ENCODE measurements around the gene FOXP1.

Gene FOXP1

DNA sequence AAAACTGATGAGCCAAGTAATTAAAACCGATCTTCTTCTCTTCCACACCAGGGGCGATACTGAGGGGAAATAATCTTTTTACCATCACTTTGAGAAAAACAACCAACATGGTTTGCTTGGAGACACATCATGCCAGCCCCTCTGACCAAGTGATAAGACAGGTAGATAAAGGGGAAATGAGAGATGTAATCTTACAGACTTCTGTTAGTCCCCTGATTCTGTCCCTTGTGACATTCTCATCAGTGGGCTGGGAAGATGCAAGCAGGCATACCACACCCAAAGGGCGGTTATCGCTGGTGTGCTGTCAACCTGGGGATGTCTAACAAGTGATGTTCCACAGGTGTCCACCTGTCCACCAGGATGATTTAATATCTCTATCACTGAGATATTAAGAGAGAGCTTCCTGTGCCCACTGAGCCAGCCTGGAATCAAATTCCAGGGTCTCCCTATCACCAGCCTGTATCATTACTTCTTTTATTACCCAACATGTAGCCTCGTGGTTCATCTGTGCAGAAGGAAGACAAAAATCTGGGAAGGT lies 315.0 kb downstream of the FOXP1 start:
- TF ChIP-seq CTCF (IDR thresholded peaks at IDR 0.05; ENCODE audit: extremely low read depth, insufficient read depth, missing control alignments): no peak
- DNase-seq (ENCODE audit: low spot score): no peak
- in situ Hi-C loops (cut with MboI; ENCODE audit: low pct_unique_long_range_greater_than_20kb, low sequenced_read_pairs, unreplicated experiment): no loop called here

DNA sequence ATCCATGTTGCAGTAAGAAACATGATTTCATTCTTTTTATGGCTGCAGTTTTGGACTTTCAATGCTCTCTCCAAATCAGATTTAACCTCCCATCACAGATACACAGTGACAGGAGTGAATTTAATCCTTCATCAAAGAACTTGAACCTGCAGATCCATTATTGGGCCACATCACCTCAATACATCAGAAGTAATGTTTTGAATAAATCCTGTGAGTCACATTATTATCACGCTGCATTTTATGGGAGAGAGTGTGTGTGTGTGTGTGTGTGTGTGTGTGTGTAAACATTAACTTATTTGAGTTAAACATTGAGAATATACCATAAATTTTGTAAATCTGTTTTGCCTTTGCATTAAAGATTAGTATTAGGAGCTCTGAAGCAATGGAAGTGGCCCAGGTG lies 316.7 kb downstream of the FOXP1 start:
- in situ Hi-C loops (cut with MboI; ENCODE audit: low pct_unique_long_range_greater_than_20kb, low sequenced_read_pairs, unreplicated experiment): no loop called here
- no peak for DNase-seq (ENCODE audit: low spot score)
- TF ChIP-seq CTCF (IDR thresholded peaks at IDR 0.05; ENCODE audit: extremely low read depth, insufficient read depth, missing control alignments): no peak

DNA sequence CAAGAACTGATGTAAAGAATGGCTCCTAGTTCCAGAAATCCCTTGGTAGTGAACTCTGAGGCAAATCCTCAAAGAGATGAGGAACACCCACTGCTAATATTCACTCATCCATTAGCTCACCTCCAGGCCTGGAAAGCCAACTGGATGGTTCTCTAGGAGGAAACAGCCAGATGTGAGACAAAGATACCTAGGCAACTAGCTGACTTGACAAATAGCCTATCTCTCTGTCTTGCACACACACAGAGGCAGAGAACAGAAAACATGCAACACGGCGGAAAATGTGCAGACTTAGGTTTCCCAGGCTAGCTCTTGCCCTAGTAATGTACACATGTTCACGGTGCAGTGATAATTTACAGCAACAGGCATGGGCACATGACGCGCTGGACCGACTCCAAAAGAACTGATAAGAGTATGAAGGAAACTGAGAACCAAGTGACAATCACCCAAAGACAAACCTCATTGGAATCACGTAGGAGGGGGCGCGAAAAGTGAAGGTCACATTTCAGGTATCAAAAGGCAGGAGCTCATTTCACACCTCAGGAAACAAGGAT lies 318.1 kb downstream of the FOXP1 start:
- TF ChIP-seq CTCF (IDR thresholded peaks at IDR 0.05; ENCODE audit: extremely low read depth, insufficient read depth, missing control alignments): no peak
- in situ Hi-C loops (cut with MboI; ENCODE audit: low pct_unique_long_range_greater_than_20kb, low sequenced_read_pairs, unreplicated experiment): no loop called here
- DNase-seq (ENCODE audit: low spot score): no peak

DNA sequence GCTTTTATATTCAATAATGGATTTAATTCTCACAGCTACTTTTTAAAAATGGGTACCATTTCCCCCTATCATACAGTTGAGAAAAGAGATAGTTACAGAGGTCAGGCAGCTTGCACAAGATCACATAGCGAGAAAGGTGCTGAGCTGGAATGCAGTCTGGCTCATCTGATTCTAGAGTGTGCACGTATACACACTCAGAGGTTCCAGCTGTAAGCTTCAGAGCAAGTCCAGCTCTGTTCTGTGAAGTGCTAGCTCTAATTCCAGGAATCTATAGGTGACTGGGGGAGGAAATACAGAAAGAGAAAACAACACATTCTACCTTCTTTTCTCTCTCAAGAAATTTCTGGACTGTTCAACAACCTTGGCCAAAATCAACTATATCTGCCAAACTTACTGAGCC lies 318.7 kb downstream of the FOXP1 start:
- DNase-seq (ENCODE audit: low spot score): no peak
- in situ Hi-C loops (cut with MboI; ENCODE audit: low pct_unique_long_range_greater_than_20kb, low sequenced_read_pairs, unreplicated experiment): no loop called here
- no peak for TF ChIP-seq CTCF (IDR thresholded peaks at IDR 0.05; ENCODE audit: extremely low read depth, insufficient read depth, missing control alignments)

DNA sequence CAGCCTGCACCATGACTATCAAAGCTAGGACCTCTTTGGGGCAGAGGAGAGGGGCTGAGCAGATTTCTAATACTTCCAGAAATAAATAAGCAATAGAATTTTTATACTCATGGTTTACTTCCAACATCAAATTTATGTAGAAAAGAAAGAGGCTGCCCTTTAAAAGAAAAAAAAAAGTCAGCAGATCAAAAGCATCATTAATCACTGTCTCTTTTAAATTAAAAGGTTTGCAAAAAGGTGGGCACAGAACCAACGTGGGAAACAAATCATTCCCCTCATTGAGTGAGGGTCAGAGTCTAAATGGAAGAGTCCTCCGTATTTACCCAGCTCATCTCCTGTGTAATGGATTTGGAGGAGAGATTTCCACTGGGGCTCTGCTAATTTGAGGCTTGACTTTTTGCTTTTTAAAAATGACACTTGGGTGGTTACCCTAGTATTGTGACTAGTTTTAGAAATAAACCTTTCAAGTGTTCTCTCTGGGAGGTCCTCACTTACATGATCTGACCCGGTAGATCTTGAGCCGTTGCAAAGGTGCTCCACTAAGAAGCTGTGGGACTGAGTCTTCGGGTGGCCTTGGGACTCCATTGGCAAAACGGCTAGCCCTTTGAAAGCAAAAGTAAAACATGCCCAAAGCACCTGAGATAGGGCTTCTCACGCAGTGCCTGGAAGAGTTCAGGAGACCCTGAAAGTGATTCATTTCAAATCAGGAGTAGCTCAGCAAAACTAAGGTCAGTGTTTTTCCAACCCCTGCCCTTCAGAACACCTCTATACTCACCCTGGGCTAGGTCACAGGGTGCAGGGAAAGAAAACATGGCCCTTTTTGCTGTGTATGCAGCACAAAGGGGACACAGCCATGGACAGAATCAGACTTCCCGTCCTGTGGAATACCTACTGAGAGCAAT lies 320.9 kb downstream of the FOXP1 start:
- in situ Hi-C loops (cut with MboI; ENCODE audit: low pct_unique_long_range_greater_than_20kb, low sequenced_read_pairs, unreplicated experiment): no loop called here
- TF ChIP-seq CTCF (IDR thresholded peaks at IDR 0.05; ENCODE audit: extremely low read depth, insufficient read depth, missing control alignments): no peak
- no peak for DNase-seq (ENCODE audit: low spot score)

DNA sequence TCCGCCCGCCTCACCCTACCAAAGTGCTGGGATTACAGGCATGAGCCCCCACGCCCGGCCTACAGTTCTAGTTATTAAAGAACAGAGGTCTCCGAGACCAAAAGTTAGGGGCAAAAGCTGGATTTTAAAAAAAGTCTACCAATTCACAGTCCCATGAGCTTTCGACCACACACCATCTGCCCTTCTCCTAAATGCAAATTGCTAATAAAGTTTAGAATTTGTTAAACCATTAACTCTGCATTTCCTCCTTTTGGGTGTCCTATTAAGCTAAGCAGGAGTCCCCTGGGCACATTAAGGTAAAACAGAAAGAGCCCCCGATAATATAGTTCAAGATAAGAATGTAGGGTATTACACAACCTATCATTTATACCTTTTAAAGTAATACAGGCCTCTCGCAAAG lies 322.7 kb downstream of the FOXP1 start:
- DNase-seq (ENCODE audit: low spot score): no peak
- TF ChIP-seq CTCF (IDR thresholded peaks at IDR 0.05; ENCODE audit: extremely low read depth, insufficient read depth, missing control alignments): no peak
- in situ Hi-C loops (cut with MboI; ENCODE audit: low pct_unique_long_range_greater_than_20kb, low sequenced_read_pairs, unreplicated experiment): no loop called here

Data from GM13977 (cell line).